Measurements from ENCODE around the gene PTPRT. TPM values are rescaled to one million over a fixed set of nuclear protein-coding genes. Genes with fewer than 3 reads are reported as not detected.

PTPRT gene
- total RNA-seq, 1 donor from 2014 or later = 0.03 TPM

DNA sequence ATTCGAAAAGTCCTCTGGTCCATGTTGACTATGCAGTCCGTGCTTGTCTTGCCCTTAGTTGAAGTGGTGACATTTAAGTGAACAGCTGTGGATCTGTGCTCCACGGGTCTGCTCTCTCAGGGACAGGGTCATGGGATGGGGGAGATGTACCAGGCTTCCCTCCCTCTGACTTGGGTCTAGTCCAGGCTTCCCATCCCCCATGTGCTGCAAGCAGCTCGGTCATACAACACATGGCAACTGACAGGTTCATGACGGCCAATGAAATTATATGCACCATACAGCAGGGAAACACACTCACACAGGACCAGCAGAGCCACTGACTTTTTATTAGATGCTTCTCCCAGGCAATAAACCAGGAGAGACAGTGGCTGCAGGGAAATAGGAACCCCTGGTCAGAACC is 201.4 kb downstream of the PTPRT start:
- intact Hi-C loops (cut with DNase I) = no loop called here
- no peak for DNase-seq (ENCODE audit: low spot score)

DNA sequence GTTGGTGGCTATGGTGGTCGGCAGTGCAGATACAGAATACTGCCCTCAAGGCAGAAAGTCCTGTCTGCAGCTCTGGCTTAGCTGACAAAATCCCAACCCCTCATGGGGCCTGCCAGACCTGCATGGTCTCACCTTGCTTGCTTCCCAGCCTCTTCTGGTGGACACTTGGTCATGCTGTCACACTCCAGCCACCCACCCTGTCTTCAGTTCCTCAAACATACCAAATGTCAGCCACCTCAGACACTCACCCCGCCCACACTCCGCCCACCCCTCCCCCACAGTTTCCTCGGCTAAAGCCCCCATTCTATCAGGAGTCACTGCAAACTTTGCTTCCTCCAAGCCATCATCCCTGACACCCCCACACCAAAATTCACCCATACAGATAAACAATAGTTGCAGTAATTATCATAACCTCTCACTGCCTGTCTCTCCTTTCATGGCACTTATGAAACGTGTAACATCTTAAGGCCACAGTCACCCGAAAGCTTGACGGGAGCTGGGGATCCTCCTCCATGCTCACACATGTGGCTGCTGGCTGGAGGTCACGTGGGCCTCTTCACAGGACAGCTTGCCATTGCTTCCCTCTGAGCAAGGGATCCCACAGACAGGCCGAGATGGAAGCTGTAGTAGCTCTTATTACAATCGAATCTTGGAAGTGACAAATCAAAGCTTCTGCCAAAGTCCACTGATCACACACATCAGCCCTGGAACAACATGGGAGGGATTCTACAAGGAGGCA is 202.2 kb downstream of the PTPRT start:
- DNase-seq (ENCODE audit: low spot score) = no peak
- intact Hi-C loops (cut with DNase I) = no loop called here

DNA sequence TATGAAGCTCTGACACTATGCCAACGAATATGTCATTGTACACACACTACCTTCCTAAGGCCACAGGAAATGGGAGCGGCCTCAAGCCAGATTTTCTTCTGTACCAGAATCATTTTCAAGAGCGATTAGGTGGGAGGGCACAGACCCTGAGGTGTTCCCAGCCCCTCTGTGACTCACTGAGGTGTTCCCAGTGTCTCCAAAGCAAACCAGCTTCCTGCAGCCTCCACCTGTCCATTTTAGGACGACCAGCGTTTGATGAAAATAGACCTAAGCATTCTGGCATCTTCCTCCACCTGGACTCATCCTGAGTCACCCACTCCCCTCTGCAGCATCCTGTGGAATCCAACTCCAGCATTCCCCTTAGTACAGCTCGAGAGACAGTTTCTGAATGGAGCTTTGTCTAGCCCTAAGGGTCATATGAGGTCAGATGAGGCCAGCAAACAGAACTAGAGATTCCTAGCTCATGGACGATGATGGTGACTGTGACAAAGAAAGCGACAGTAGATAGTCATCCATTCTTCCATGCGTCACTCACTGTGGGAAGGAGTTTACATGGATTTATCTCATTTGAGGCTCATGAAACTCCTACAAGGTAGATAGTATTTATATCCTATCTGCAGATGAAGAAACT is 203.4 kb downstream of the PTPRT start:
- DNase-seq (ENCODE audit: low spot score) = no peak

DNA sequence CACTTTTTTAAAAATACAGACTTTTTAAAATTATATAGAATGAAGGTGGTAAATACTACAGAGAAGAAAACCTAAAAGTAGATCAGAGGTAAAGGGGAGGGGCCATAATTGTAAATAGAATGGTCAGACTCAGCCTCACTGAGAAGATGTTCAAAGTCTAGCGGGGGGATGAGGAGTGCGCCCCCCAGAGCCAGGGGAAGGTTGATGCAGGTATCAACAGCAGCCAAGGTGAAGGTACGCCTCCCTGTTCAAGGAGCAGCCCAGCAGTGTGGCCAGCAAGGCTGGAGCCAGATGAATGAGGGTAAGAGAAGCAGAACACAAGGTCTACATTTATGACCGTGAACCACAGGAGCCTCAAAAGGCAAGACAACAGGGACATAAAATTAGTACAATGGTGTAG is 204.1 kb downstream of the PTPRT start:
- DNase-seq (ENCODE audit: low spot score) = no peak
- intact Hi-C loops (cut with DNase I) = no loop called here

More for the DNA sequence above, 203.4 kb downstream of the PTPRT start:
- intact Hi-C loops (cut with DNase I) = no loop called here

DNA sequence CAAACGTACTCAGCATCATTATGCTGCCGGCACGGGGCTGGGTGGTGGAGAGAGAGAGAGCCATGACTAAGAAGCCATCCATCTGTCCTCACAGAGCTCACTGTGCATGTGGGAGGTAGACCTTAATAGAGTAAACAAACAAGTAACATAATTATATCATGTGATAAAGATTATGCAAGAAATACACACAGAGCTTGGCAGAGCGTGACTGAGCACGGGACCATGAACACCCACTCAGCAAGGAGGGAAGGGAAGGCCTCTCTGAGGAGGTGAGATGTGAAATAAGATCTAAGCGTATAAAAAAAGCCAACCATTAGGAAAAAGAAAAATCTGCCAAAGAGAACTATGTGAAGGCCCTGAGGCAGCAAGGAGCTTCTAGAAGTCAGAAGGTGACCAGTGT is 207.5 kb downstream of the PTPRT start:
- no peak for DNase-seq (ENCODE audit: low spot score)
- intact Hi-C loops (cut with DNase I) = no loop called here

DNA sequence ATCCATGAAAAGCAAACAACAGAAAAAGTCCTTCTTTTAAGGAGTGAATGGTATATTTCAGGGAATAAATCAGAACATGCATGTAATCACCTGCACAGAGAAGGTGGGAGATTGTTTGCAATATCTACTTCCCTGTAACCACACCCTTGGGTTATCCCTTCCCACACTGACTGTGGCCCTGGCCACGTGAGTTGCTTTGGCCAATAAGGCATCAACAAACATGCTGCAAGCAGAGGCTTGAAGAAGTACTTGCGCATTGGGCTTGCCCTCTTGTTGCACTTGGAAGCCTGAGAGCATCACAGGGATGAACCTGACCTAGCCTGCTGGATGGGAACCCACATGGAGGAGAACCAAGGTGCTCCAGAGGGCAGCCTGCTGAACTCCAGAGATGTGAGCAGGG is 208.5 kb downstream of the PTPRT start:
- DNase-seq (ENCODE audit: low spot score) = no peak

DNA sequence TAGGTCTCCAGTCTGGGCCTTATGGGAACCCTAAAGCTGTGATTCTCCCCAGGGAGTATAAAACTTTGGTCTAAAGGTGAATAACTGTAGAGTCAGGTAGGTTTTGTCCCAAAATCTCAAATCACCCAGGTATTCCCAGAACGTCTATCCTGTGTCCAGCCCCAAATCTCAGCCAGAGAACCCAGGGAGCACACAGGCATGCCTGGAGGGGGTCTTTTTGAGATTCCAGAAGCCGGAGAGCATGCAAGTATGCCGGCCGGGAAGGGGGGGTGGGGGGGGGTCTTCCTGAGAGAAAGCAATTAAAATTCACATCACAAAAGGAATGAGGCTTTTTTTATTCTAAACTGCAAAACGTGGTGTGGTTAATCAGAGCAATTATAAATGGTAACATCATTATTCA is 210.0 kb downstream of the PTPRT start:
- DNase-seq (ENCODE audit: low spot score) = no peak
- intact Hi-C loops (cut with DNase I) = no loop called here

More for the DNA sequence above, 208.5 kb downstream of the PTPRT start:
- intact Hi-C loops (cut with DNase I) = no loop called here

DNA sequence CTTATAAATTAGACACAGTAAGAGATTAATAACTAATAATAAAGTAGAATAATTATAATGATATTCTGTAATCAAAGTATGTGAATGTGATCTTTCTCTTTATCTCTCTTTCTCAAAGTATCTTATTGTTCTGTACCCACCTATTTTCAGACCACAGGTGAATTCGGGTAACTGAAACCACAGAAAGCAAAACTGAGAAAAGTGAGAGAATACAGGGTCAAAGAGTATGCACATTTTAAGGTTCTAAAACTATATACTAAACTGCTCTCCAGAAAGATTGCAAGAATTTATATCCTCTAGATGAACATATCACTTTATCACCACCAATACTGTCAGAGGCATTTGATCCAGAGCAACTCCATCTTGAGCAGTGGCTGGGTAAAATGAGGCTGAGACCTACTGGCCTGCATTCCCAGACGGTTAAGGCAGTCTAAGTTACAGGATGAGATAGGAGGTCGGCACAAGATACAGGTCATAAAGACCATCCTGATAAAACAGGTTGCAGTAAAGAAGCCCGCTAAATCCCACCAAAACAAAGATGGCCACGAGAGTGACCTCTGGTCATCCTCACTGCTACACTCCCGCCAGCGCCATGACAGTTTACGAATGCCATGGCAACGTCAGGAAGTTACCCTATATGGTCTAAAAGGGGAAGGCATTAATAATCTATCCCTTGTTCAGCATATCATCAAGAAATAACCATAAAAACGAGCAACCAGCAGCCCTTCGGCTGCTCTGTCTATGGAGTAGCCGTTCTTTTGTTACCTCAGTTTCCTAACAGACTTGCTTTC is 211.3 kb downstream of the PTPRT start:
- intact Hi-C loops (cut with DNase I) = no loop called here
- no peak for DNase-seq (ENCODE audit: low spot score)

DNA sequence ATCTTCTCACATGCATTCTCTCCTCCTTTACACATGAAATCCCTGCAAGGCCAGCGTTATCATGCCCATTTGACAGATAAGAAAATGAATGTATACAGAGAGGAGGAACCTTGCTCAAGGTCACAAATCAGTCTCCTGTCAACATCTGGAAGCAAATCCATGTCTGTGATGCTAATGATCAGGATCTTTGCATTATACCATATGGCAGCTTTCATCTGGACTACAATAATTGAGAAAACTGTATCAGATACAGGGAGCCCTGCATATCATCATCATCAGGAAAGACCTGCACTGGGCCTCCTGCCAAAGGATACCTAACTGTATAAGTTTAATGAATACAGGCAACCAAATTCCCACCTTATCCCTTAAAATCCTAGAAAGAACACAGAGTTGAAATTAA is 213.7 kb downstream of the PTPRT start:
- DNase-seq (ENCODE audit: low spot score) = no peak
- intact Hi-C loops (cut with DNase I) = no loop called here

DNA sequence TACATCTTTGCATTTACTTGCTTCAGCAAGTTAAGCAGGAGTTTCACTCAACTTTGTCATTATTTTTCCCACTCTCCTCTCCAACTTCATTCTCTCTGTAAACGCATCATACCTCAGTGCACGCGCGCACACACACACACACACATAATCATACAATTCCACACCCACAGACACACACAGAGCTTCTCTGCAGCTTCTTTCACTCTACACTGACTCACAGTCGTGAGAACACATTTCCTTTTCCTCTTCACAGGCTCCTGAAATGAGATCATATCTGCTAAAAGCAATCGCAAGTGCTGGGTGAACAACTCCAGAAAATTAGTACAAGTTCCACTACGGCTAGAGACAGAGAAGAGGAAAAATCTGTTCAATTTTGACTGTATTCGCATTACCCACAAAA is 215.4 kb downstream of the PTPRT start:
- intact Hi-C loops (cut with DNase I) = no loop called here
- no peak for DNase-seq (ENCODE audit: low spot score)

DNA sequence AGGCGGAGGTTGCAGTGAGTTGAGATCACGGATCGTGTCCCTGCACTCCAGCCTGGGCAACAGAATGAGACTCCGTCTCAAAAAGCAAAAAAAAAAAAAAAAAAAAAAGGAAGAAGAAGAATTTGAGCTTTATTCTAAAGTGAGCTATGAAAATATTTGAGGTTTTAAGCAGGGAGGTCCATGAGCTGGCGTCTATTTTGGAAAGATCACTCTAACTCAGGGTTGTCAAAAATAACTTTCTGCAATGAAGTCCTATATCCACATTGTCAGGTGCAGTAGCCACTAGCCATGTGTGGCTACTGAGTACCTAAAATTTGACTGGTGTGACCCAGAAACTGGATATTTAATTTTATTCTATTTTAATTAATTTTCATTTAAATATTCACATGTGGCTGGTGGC is 217.1 kb downstream of the PTPRT start:
- DNase-seq (ENCODE audit: low spot score) = no peak

DNA sequence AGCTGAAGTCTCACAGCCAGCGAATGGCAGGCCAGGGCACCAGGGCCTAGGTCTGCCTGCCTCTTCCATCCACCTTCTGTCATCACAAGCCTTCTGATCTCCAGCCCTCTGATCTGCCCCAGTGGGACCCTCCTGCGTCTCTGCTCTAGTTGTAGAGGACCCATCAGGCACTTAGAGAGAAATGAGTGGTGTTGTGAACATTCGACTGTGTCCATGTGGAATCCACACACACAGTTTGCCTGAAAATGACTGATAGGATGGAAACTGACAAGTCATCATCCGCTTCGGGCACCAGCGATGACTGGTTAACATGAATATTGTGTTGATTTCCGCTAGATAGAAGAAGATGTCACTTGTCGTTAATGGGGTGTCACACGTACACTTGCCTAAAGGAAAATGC is 221.0 kb downstream of the PTPRT start:
- no peak for DNase-seq (ENCODE audit: low spot score)
- intact Hi-C loops (cut with DNase I) = no loop called here

More for the DNA sequence above, 217.1 kb downstream of the PTPRT start:
- intact Hi-C loops (cut with DNase I) = no loop called here

DNA sequence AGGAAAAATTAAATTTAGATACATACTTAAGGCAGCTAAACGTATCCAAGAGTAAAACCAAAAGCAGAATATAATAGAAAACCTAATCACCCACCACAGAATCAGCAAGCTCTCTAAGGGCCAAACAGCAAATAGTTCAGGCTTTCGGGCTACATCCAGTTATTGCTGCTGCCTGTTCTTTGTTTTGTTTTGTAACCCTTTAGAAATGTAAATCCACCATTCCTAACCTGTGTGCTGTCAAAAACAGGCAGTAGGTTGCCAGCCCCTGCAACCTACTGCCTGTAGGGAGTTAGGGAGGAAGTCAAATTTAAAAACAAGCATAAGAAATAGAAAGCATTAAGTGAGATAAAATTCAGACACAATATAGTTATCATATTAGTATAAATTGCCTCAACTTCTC is 225.9 kb downstream of the PTPRT start:
- DNase-seq (ENCODE audit: low spot score) = no peak
- intact Hi-C loops (cut with DNase I) = no loop called here

DNA sequence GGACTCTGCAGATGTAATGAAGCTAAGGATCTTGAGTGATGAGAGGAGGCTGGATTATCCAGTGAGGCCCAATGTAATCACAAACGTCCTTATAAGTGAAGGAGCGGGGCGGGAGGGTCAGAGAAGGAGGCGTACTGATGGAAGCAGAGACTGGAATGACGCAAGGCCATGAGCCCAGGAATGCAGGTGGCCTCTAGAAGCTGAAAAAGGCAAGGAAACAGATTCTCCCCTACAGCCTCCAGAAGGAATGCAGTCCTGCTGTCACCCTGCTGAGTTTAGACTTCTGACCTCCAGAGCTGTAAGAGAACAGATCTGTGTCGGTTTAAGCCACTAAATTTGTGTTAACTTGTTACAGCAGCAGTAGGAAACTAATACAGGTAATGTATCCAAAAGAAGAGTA is 227.9 kb downstream of the PTPRT start:
- intact Hi-C loops (cut with DNase I) = no loop called here
- DNase-seq (ENCODE audit: low spot score) = no peak

DNA sequence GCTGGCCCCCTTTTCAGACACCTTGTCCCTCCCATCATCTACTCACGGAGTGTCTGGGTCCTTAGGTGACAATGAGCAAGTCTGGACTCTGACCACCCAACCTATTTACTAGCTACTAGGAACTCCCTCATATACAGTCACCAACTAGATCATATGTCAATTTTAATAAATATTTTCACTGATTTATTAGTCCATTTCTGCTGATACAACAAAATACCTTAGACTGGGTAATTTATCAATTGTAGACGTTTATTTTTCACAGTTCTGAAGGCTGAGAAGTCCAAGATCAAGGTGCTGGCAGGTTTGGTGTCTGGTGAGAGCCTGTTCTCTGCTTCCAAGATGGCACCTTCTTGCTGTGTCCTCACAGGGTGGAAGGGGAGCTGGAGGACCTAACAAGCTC is 229.7 kb downstream of the PTPRT start:
- intact Hi-C loops (cut with DNase I) = no loop called here
- DNase-seq (ENCODE audit: low spot score) = no peak

DNA sequence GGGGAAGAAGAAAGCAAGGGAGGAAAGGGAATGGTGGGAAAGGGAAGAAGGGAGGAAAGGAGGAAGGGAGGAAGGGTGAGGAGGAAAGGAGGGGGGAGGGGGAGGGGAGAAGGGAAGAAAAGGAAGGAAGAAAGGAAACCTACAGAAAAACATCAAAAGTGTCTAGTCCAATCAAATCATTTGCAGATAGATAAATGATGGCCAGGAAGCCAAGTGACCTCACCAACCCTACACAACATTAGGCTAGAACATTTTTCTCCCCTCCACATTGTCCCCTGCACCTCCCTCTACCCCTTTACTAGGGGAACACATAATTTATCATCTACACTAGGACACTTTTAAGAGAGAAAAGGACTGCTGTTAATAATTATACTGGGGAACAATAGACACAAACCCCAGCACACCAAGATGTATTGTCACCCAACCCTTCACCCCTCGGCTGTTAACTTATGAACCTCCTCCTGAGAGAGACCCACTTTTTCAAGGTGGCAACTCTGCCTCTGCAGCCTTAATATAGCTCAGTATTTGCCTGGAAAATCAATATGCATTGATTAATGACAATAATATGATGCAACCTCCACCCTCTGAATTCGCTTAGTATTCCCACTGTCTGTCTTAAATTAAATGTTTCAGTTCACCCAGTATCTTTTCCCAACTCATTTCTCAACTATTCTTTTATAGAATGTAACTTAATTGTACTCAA is 231.2 kb downstream of the PTPRT start:
- intact Hi-C loops (cut with DNase I) = no loop called here
- DNase-seq (ENCODE audit: low spot score) = no peak

DNA sequence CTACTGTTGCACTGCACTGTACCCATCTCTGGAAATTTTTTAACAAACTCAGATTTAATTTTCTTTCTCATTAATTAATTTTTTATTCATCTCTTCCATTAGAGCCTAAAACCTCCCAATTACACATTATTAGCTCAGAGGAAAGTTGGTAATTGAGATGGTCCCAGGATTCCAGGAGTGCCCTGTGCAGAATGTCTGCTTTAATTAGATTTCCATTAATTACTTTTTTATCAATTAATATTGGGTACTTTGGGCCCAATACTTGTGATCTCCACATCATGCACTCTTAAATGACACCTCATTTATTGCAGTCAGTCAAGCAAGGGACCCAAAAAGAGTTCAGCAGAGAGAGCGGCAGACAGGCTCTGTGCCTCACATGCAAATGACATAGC is 232.0 kb downstream of the PTPRT start:
- no peak for DNase-seq (ENCODE audit: low spot score)

DNA sequence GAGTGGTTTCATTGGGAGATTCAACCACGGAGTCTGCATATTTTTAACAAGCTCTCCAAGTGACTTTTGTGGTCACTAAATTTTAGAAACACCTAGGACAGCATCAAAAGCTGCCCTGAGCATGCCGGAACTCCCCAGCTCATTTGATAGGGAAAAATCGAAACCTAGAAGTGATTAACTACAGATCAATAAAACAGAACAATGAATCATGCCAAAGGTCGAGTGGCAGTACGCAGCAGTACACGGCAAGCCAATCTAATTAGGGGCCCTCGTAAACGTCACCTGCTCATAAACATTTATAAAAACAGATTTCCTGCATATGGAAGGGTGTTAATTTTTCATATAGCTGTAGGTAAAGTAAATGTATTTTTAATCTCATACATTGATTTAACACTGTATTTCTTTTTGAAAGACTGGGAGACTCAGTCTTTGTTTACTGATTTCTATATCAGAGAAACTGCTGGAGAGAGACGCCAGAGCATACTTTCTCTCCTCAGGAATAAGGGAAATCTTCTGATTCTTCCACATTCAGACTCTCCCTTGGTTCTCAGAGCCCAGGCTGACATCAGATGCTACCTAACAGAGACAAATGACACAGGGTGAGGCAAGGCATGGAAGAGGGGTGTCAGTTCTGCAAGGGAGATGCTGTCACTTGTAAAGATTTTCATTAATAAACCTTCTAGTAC is 232.5 kb downstream of the PTPRT start:
- DNase-seq (ENCODE audit: low spot score) = no peak
- intact Hi-C loops (cut with DNase I) = no loop called here

More for the DNA sequence above, 232.0 kb downstream of the PTPRT start:
- intact Hi-C loops (cut with DNase I) = no loop called here

DNA sequence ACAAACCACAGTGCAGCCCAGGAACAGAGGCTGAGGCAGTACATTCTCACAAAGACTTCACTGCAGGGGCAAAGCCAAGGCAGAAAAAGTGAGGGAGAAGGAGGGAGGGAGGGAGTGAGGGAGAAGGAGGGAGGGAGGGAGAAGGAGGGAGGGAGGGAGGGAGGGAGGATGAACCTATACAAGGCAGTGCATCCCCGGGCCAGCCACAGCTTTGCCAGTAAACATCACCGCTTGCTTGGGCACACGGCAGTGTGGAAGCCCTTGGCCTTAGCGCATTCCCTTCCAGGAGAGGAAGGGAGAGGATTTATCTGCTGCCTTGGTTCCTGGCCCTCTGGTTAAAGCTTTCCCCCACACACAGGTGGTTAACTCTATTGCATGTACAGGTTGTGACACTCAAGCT is 234.0 kb downstream of the PTPRT start:
- intact Hi-C loops (cut with DNase I) = no loop called here

DNA sequence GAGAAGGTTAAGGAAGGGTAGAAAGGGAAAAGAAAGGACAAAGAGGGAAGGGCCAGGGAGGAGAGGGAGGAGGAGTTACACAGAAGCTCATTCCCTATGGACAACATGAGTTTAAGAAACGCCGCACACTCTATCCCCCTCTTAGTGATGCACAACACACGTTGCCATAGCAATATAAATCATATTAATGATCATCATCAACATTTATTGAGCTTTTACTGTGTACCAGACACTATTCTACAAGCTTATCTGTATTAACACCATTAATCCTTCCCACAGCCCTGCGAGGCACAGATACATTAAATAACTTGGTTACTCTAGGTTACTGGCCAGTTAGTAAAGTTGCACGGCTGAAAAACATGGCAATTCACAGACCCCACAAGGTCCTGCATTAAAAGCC is 234.8 kb downstream of the PTPRT start:
- no peak for DNase-seq (ENCODE audit: low spot score)
- intact Hi-C loops (cut with DNase I) = no loop called here

More for the DNA sequence above, 234.0 kb downstream of the PTPRT start:
- no peak for DNase-seq (ENCODE audit: low spot score)
